WTC11 (cell line): ENCODE measurements around the gene B3GALT4. TPM values are rescaled to one million over a fixed set of nuclear protein-coding genes. Genes with fewer than 3 reads are reported as not detected.

Experiments used
- ATAC-seq: fragments of 200-7000 bp; cut with Tn5 transposase; 2 replicates; pipeline ENCODE4 v1.10.0; 2021; ENCODE audit warnings: mild to moderate bottlenecking, moderate library complexity
- CTCF ChIA-PET: fragments of 300-600 bp; sonication (Branson Sonifier 250); formaldehyde crosslinking; loops from one replicate; lab custom pipeline; 2021; ENCODE audit warnings: antibody characterized with exemption; lab: Charles Lee
- POLR2A ChIA-PET: fragments of 350-600 bp; sonication (Branson Sonifier 250); formaldehyde crosslinking; loops from one replicate; lab custom pipeline; 2021; ENCODE audit warnings: antibody characterized with exemption; lab: Charles Lee
- DNase-seq: peaks from one replicate; pipeline ENCODE4 v3.0.0; 2021; ENCODE audit warnings: low spot score
- H3K27ac Mint-ChIP-seq: 2 replicates; pipeline ENCODE4 v1.8.0; 2021; ENCODE audit warnings: mixed read lengths
- H3K27me3 Mint-ChIP-seq: 2 replicates; pipeline ENCODE4 v1.8.0; 2021; ENCODE audit warnings: low read depth, mild to moderate bottlenecking, moderate library complexity, mixed read lengths
- H3K36me3 Mint-ChIP-seq: 2 replicates; pipeline ENCODE4 v1.8.0; 2021; ENCODE audit warnings: mixed read lengths
- H3K4me1 Mint-ChIP-seq: 2 replicates; pipeline ENCODE4 v1.8.0; 2022; ENCODE audit warnings: mixed read lengths
- H3K4me3 Mint-ChIP-seq: 2 replicates; pipeline ENCODE4 v1.8.0; 2021; ENCODE audit warnings: mild to moderate bottlenecking, moderate library complexity, mixed read lengths
- H3K9me3 Mint-ChIP-seq: 2 replicates; pipeline ENCODE4 v1.8.0; 2021; ENCODE audit warnings: mixed read lengths
- AFF4 ChIP-seq: sonication (generic); formaldehyde crosslinking; IDR thresholded peaks from 2 replicates; pipeline ENCODE4 v1.8.1; 2023; ENCODE audit warnings: mild to moderate bottlenecking, missing genetic modification reagents, borderline replicate concordance
- ATF1 ChIP-seq: sonication (generic); formaldehyde crosslinking; IDR thresholded peaks from 2 replicates; pipeline ENCODE4 v1.8.1; 2023; ENCODE audit warnings: mild to moderate bottlenecking, moderate library complexity, missing genetic modification reagents
- ATF3 ChIP-seq: sonication (generic); formaldehyde crosslinking; conservative IDR thresholded peaks from 2 replicates; pipeline ENCODE4 v1.8.1; 2022; ENCODE audit warnings: mild to moderate bottlenecking, missing genetic modification reagents
- CBFB ChIP-seq: sonication (generic); formaldehyde crosslinking; IDR thresholded peaks from 2 replicates; pipeline ENCODE4 v1.8.1; 2022; ENCODE audit warnings: mild to moderate bottlenecking, low read depth, missing genetic modification reagents
- CREB1 ChIP-seq: sonication (generic); formaldehyde crosslinking; IDR thresholded peaks from 2 replicates; pipeline ENCODE4 v1.8.0; 2023; ENCODE audit warnings: mild to moderate bottlenecking, missing genetic modification reagents
- CREM ChIP-seq: sonication (generic); formaldehyde crosslinking; IDR thresholded peaks from 2 replicates; pipeline ENCODE4 v1.8.1; 2022; ENCODE audit warnings: mild to moderate bottlenecking, missing genetic modification reagents, moderate library complexity
- E2F5 ChIP-seq: sonication (generic); formaldehyde crosslinking; IDR thresholded peaks from 2 replicates; pipeline ENCODE4 v1.8.1; 2022; ENCODE audit warnings: mild to moderate bottlenecking, moderate library complexity, missing genetic modification reagents
- ELF4 ChIP-seq: sonication (generic); formaldehyde crosslinking; IDR thresholded peaks from 2 replicates; pipeline ENCODE4 v1.8.1; 2022; ENCODE audit warnings: low read depth, mild to moderate bottlenecking, moderate library complexity, missing genetic modification reagents
- ESRRA ChIP-seq: sonication (generic); formaldehyde crosslinking; IDR thresholded peaks from 2 replicates; pipeline ENCODE4 v1.8.1; 2022; ENCODE audit warnings: mild to moderate bottlenecking, missing genetic modification reagents, borderline replicate concordance
- ETV6 ChIP-seq: sonication (generic); formaldehyde crosslinking; IDR thresholded peaks from 2 replicates; pipeline ENCODE4 v1.8.1; 2022; ENCODE audit warnings: mild to moderate bottlenecking, missing genetic modification reagents
- FOXP1 ChIP-seq: sonication (generic); formaldehyde crosslinking; IDR thresholded peaks from 2 replicates; pipeline ENCODE4 v1.8.0; 2022; ENCODE audit warnings: missing genetic modification reagents, mild to moderate bottlenecking, moderate library complexity, borderline replicate concordance
- GABPB1 ChIP-seq: sonication (generic); formaldehyde crosslinking; IDR thresholded peaks from 2 replicates; pipeline ENCODE4 v1.8.1; 2023; ENCODE audit warnings: mild to moderate bottlenecking, missing genetic modification reagents
- JUN ChIP-seq: sonication (generic); formaldehyde crosslinking; IDR thresholded peaks from 2 replicates; pipeline ENCODE4 v1.8.0; 2023; ENCODE audit warnings: mild to moderate bottlenecking, missing genetic modification reagents
- MAX ChIP-seq: sonication (generic); formaldehyde crosslinking; IDR thresholded peaks from 2 replicates; pipeline ENCODE4 v1.8.0; 2022; ENCODE audit warnings: mild to moderate bottlenecking, missing genetic modification reagents
- NFYB ChIP-seq: sonication (generic); formaldehyde crosslinking; conservative IDR thresholded peaks from 2 replicates; pipeline ENCODE4 v1.8.0; 2022; ENCODE audit warnings: low read depth, missing genetic modification reagents
- NR2C2 ChIP-seq: sonication (generic); formaldehyde crosslinking; IDR thresholded peaks from 2 replicates; pipeline ENCODE4 v1.8.0; 2022; ENCODE audit warnings: mild to moderate bottlenecking, missing genetic modification reagents
- PRDM15 ChIP-seq: sonication (generic); formaldehyde crosslinking; IDR thresholded peaks from 2 replicates; pipeline ENCODE4 v1.8.0; 2022; ENCODE audit warnings: missing genetic modification reagents
- RORB ChIP-seq: fragments of 250-450 bp; sonication (Bioruptor Pico); IDR thresholded peaks from 2 replicates; pipeline ENCODE4 v1.9.0; 2021; ENCODE audit warnings: mild to moderate bottlenecking
- SP1 ChIP-seq: sonication (generic); formaldehyde crosslinking; conservative IDR thresholded peaks from 2 replicates; pipeline ENCODE4 v1.8.1; 2022; ENCODE audit warnings: missing genetic modification reagents
- USF1 ChIP-seq: sonication (generic); formaldehyde crosslinking; IDR thresholded peaks from 2 replicates; pipeline ENCODE4 v1.8.0; 2022; ENCODE audit warnings: mild to moderate bottlenecking, missing genetic modification reagents
- ZBTB43 ChIP-seq: sonication (generic); formaldehyde crosslinking; IDR thresholded peaks from 2 replicates; pipeline ENCODE4 v1.8.1; 2023; ENCODE audit warnings: mild to moderate bottlenecking, missing genetic modification reagents
- ZMAT4 ChIP-seq: fragments of 250-450 bp; sonication (Bioruptor Pico); IDR thresholded peaks from 2 replicates; pipeline ENCODE4 v1.9.0; 2021; ENCODE audit warnings: mild to moderate bottlenecking
- ZNF219 ChIP-seq: sonication (generic); formaldehyde crosslinking; IDR thresholded peaks from 2 replicates; pipeline ENCODE4 v1.8.0; 2023; ENCODE audit warnings: missing genetic modification reagents, mild to moderate bottlenecking, borderline replicate concordance
- ZNF232 ChIP-seq: sonication (generic); formaldehyde crosslinking; IDR thresholded peaks from 2 replicates; pipeline ENCODE4 v1.8.0; 2022; ENCODE audit warnings: mild to moderate bottlenecking, missing genetic modification reagents
- ZNF263 ChIP-seq: sonication (generic); formaldehyde crosslinking; IDR thresholded peaks from 2 replicates; pipeline ENCODE4 v1.8.1; 2022; ENCODE audit warnings: low read depth, mild to moderate bottlenecking, moderate library complexity, missing genetic modification reagents
- total RNA-seq: library from RNA; stranded (reverse); gene quantifications from 3 replicates; pipeline ENCODE4 v1.2.3, GENCODE V29; 2021

Gene B3GALT4
- total RNA-seq, 1 experiment from 2014 or later = 4.1 TPM

- CTCF ChIA-PET = interaction anchor here (0.6 to 2.4 kb wide), 5 partner anchors 23 to 1017 kb away, joined by 3 to 10 read pairs (median 4); partner anchors contain the start of gene ZBTB22
- H3K4me1 Mint-ChIP-seq = peaks cover 50% of the 10 kb centered on the region
- H3K36me3 Mint-ChIP-seq = peaks cover 67% of the 10 kb centered on the region
- H3K9me3 Mint-ChIP-seq = no peaks in the 10 kb centered on the region
- peak; percentile 84 for DNase-seq
- H3K27ac Mint-ChIP-seq = peak within 1 kb of the TSS; percentile 100
- ATAC-seq = peak; percentile 78
- POLR2A ChIA-PET = interaction anchor here (0.7 to 2.1 kb wide), 11 partner anchors 8 to 300 kb away, joined by 3 to 8 read pairs (median 5); partner anchors contain the start of genes PFDN6, RING1 and WDR46
- peak within 1 kb of the TSS; percentile 96 for H3K4me3 Mint-ChIP-seq
- no peaks in the 10 kb centered on the region for H3K27me3 Mint-ChIP-seq
- TF ChIP-seq SP1 (peak; percentile 53; the same call in 1 of the 2 replicates), CBFB (CRISPR knock-in tag) (no peak), ZNF232 (peak; percentile 68; the same call in 1 of the 2 replicates), CREB1 (CRISPR knock-in tag) (no peak), MAX (CRISPR knock-in tag) (peak; percentile 98), ZMAT4 (CRISPR knock-in tag) (no peak), ZNF263 (CRISPR knock-in tag) (no peak), ATF3 (CRISPR knock-in tag) (no peak), NR2C2 (CRISPR knock-in tag) (peak; percentile 73), PRDM15 (CRISPR knock-in tag) (peak; percentile 42), E2F5 (0 out of 2 replicates have a peak, but pooled peaks have one; percentile 44), NFYB (no peak), ZBTB43 (CRISPR knock-in tag) (0 out of 2 replicates have a peak, but pooled peaks have one; percentile 42), ESRRA (no peak), GABPB1 (peak; percentile 83), JUN (0 out of 2 replicates have a peak, but pooled peaks have one; percentile 33), ATF1 (no peak), CREM (CRISPR knock-in tag) (peak; percentile 94), AFF4 (CRISPR knock-in tag) (no peak; the same call in 1 of the 2 replicates), USF1 (CRISPR knock-in tag) (peak; percentile 49; the same call in 1 of the 2 replicates), ELF4 (0 out of 2 replicates have a peak, but pooled peaks have one; percentile 20), FOXP1 (CRISPR knock-in tag) (peak; percentile 85), ETV6 (CRISPR knock-in tag) (peak; percentile 62; the same call in 1 of the 2 replicates), RORB (0 out of 2 replicates have a peak, but pooled peaks have one; percentile 69), ZNF219 (peak; percentile 74; the same call in 1 of the 2 replicates)
These were observed 5.3 kb upstream of the B3GALT4 start, which contains the start of the genes RPS18 and VPS52 for GRCh38 chr6:33271468-33272274. Gene RPS18 (plus strand): TSS chr6:33272075. CDS start chr6:33272120, 45 bp downstream. Gene VPS52 (minus strand): TSS chr6:33271876. CDS start chr6:33271675, 201 bp downstream.
